ENCODE results near the gene DLAT. TPM values are rescaled to one million over a fixed set of nuclear protein-coding genes. Genes with fewer than 3 reads are reported as not detected.
"Not testable (repeated sequence)": the region's sequence is repeated elsewhere in the genome, so short reads cannot be mapped to it uniquely, and the experiment has no call there.

DLAT gene
- total RNA-seq, 4 donors from 2014 or later = 27.2 to 32.4 (median 29.4) TPM

- DNase-seq (ENCODE audit: extremely low spot score) = no peak
- Histone ChIP-seq H3K27ac (replicated peaks in 1 of 4) (no peak overlapping the region), H3K4me3 (no peak overlapping the region), H3K36me3 (peaks cover 6 to 85% (median 54%) of the 10 kb centered on the region in 4 donors), H3K4me1 (no peaks in the 10 kb centered on the region), H3K9me3 (no peaks in the 10 kb centered on the region), H3K27me3 (no peaks in the 10 kb centered on the region)
- 96% methylated on average over 6 of the region's 6 CpGs for WGBS
- intact Hi-C loops (cut with DNase I) = no loop called here
- no peak for TF ChIP-seq EP300 (IDR thresholded peaks at IDR 0.05)
- TF ChIP-seq, protein P1, sequence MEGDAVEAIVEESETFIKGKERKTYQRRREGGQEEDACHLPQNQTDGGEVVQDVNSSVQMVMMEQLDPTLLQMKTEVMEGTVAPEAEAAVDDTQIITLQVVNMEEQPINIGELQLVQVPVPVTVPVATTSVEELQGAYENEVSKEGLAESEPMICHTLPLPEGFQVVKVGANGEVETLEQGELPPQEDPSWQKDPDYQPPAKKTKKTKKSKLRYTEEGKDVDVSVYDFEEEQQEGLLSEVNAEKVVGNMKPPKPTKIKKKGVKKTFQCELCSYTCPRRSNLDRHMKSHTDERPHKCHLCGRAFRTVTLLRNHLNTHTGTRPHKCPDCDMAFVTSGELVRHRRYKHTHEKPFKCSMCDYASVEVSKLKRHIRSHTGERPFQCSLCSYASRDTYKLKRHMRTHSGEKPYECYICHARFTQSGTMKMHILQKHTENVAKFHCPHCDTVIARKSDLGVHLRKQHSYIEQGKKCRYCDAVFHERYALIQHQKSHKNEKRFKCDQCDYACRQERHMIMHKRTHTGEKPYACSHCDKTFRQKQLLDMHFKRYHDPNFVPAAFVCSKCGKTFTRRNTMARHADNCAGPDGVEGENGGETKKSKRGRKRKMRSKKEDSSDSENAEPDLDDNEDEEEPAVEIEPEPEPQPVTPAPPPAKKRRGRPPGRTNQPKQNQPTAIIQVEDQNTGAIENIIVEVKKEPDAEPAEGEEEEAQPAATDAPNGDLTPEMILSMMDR (IDR thresholded peaks at IDR 0.05) = no peak
- no peak for TF ChIP-seq POLR2AphosphoS5 (IDR thresholded peaks at IDR 0.05)
- TF ChIP-seq POLR2A (IDR thresholded peaks at IDR 0.05; ENCODE audit: low read depth) = no peak
Observed at GRCh38 chr11:112002491-112003216, 22.6 kb upstream of the DLAT start.

- intact Hi-C loops (cut with DNase I) = no loop called here
- WGBS = 74% methylated on average over 3 of the region's 4 CpGs
- TF ChIP-seq, protein P1 (IDR thresholded peaks at IDR 0.05) = peak in 1 of 3 experiments; percentile 11
- TF ChIP-seq POLR2A (IDR thresholded peaks at IDR 0.05; ENCODE audit: low read depth) = no peak
- TF ChIP-seq EP300 (IDR thresholded peaks at IDR 0.05) = no peak
- Histone ChIP-seq H3K36me3 (peaks cover 6 to 68% (median 37%) of the 10 kb centered on the region in 4 donors), H3K9me3 (no peaks in the 10 kb centered on the region), H3K4me1 (no peaks in the 10 kb centered on the region), H3K4me3 (no peak overlapping the region), H3K27ac (replicated peaks in 1 of 4) (no peak overlapping the region), H3K27me3 (no peaks in the 10 kb centered on the region)
- no peak for DNase-seq (ENCODE audit: extremely low spot score)
Observed at GRCh38 chr11:112004389-112004788, 20.8 kb upstream of the DLAT start.

DNA sequence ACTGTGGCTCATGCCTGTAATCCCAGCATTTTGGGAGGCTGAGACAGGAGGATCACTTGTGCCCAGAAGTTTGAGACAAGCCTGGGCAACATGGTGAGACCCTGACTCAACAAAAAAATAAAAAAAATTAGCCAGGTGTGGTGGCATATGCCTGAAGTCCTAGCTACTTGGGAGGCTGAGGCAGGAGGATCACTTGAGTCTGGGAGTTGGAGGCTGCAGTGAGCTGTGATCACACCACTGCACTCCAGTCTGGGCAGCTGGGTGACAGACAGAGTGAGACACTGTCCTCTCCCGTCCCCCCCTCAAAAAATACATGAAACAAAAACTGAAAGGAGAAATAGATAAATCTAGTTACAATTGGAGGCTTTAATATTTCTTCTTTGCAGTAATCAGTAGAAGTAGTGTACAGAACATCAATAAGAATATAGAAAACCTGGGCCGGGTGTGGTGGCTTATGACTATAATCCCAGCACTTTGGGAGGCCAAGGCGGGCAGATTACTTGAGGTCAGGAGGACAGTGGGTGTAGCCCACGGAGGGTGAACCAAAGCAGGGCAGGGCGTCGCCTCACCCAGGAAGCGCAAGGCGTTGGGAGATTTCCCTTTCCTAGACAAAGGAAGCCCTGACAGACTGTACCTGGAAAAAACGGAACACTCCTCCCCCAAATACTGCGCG is 19.6 kb upstream of the DLAT start:
- intact Hi-C loops (cut with DNase I) = no loop called here
- H3K4me3 ChIP-seq = no peak overlapping the region
- TF ChIP-seq, protein P1 (IDR thresholded peaks at IDR 0.05) = no peak
- TF ChIP-seq POLR2A (IDR thresholded peaks at IDR 0.05; ENCODE audit: low read depth) (no peak), EP300 (IDR thresholded peaks at IDR 0.05) (no peak), POLR2AphosphoS5 (IDR thresholded peaks at IDR 0.05) (no peak)

GRCh38 chr11:112006095-112006441 is 19.1 kb upstream of the DLAT start:
- intact Hi-C loops (cut with DNase I); H3K4me1 ChIP-seq; H3K27ac ChIP-seq (replicated peaks in 1 of 4); H3K9me3 ChIP-seq; H3K4me3 ChIP-seq; DNase-seq (ENCODE audit: extremely low spot score); H3K27me3 ChIP-seq: not testable (repeated sequence)
- WGBS = 93% methylated on average over 2 of the region's 4 CpGs
- peaks cover 6 to 51% (median 26%) of the 10 kb centered on the region in 4 donors for H3K36me3 ChIP-seq

More for the DNA sequence above, 19.6 kb upstream of the DLAT start:
- Histone ChIP-seq H3K4me1 (no peaks in the 10 kb centered on the region), H3K9me3 (no peaks in the 10 kb centered on the region), H3K36me3 (peaks cover 6 to 56% (median 32%) of the 10 kb centered on the region in 4 donors), H3K27me3 (no peaks in the 10 kb centered on the region), H3K27ac (replicated peaks in 1 of 4) (no peak overlapping the region)
- DNase-seq (ENCODE audit: extremely low spot score) = no peak
- WGBS = 89% methylated on average over 11 of the region's 11 CpGs

- H3K4me3 ChIP-seq; H3K4me1 ChIP-seq; DNase-seq (ENCODE audit: extremely low spot score); H3K27me3 ChIP-seq; intact Hi-C loops (cut with DNase I); H3K27ac ChIP-seq (replicated peaks in 1 of 4); H3K9me3 ChIP-seq: not testable (repeated sequence)
- whole genome bisulfite sequencing = 95% methylated on average over 5 of the region's 5 CpGs
- H3K36me3 ChIP-seq = peaks cover 0 to 11% (median 2%) of the 10 kb centered on the region in 4 donors
Observed at GRCh38 chr11:112011451-112011850, 13.8 kb upstream of the DLAT start.

All from esophagus muscularis mucosa (tissue), 4 donors.